ENCODE measurements around the gene FURIN.
"Not testable (repeated sequence)": the region's sequence is repeated elsewhere in the genome, so short reads cannot be mapped to it uniquely, and the experiment has no call there.

The FURIN gene

GRCh38 chr15:90834626-90835025 is 33.8 kb upstream of the FURIN start:
- H3K27me3 ChIP-seq (ENCODE audit: control insufficient read depth, insufficient read depth, low read length), result no peaks in the 10 kb centered on the region
- H3K4me3 ChIP-seq (ENCODE audit: low read length), result no peak overlapping the region
- no peak overlapping the region for H3K27ac ChIP-seq (ENCODE audit: low read depth, low read length)
- H3K9ac ChIP-seq (ENCODE audit: low read length), result no peak overlapping the region
- H3K4me1 ChIP-seq (ENCODE audit: control insufficient read depth, insufficient read depth, low read length), result no peaks in the 10 kb centered on the region
- H3K36me3 ChIP-seq (ENCODE audit: control insufficient read depth, insufficient read depth, low read length), result no peaks in the 10 kb centered on the region

DNA sequence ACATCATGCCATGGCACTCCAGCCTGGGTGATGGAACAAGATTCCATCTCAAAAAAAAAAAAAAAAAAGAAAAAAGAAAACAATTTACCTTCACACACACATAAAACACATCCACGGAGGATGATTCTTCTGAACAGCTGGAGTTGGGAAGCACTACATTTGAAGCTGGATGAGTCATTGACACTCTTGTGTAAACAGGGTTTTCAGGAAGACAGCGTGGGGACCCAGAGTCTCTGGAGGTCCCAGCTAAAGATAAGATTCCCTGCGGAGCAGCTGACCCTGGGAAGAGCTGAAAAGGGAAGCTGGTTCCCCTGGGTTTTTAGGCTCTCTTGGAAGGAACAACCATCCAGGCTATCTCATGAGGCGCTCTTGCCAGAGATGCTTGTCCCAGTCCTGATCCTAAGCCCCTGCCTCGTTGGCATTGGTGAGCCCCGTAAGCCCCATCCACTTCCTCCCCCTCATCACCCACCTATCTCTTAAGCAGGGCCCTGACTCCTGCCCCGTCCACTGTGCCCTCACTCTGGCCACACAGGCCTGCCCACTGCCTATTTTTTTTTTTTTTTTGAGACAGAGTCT is 32.0 kb upstream of the FURIN start:
- Histone ChIP-seq H3K36me3 (ENCODE audit: control insufficient read depth, insufficient read depth, low read length) (no peaks in the 10 kb centered on the region), H3K27me3 (ENCODE audit: control insufficient read depth, insufficient read depth, low read length) (no peaks in the 10 kb centered on the region), H3K4me3 (ENCODE audit: low read length) (no peak overlapping the region), H3K9ac (ENCODE audit: low read length) (no peak overlapping the region), H3K27ac (ENCODE audit: low read depth, low read length) (no peak overlapping the region), H3K4me1 (ENCODE audit: control insufficient read depth, insufficient read depth, low read length) (no peaks in the 10 kb centered on the region)

DNA sequence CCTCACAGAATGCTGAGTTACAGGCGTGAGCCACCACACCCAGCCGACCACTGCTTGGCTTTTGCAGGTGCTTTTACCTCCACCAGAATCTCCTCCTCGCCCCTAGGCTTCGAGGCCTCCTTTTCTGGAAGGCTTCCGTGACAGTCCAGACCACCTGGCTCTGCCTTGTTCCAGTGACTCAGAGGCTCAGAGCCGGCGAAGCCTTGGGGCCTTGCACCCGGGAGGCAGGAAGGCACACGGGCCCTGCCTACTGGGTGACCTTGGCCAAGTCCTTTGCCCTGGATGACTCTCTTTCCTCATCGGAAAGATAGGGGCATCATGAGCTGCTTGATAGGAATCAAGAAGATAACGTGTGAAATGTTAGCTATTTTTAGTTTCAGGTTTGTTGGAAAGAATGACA is 31.3 kb upstream of the FURIN start:
- Histone ChIP-seq H3K9ac (ENCODE audit: low read length) (no peak overlapping the region), H3K36me3 (ENCODE audit: control insufficient read depth, insufficient read depth, low read length) (no peaks in the 10 kb centered on the region), H3K4me3 (ENCODE audit: low read length) (no peak overlapping the region), H3K27me3 (ENCODE audit: control insufficient read depth, insufficient read depth, low read length) (no peaks in the 10 kb centered on the region), H3K27ac (ENCODE audit: low read depth, low read length) (no peak overlapping the region), H3K4me1 (ENCODE audit: control insufficient read depth, insufficient read depth, low read length) (no peaks in the 10 kb centered on the region)

DNA sequence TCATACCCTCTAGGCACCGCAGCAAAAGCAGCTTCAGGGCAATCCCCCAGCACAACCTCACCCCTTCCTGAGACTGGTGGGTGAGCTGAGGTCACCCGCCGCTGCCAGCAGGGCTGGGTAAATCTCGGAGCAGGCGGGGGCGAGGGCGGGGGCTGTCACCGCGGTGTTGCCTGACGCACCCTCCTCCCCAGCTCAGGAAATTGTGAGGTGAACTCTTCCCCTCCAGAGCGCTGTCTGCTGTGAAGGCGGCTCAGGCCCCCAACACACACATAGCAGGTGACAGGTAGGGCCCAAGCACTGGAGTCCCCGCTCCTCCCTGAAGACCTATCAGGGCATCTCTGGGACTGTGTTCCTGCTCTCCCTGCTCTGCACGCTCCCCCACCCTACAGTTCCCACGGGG is 30.2 kb upstream of the FURIN start:
- Histone ChIP-seq H3K9ac (ENCODE audit: low read length) (no peak overlapping the region), H3K27ac (ENCODE audit: low read depth, low read length) (no peak overlapping the region), H3K4me3 (ENCODE audit: low read length) (no peak overlapping the region), H3K27me3 (ENCODE audit: control insufficient read depth, insufficient read depth, low read length) (no peaks in the 10 kb centered on the region), H3K4me1 (ENCODE audit: control insufficient read depth, insufficient read depth, low read length) (no peaks in the 10 kb centered on the region), H3K36me3 (ENCODE audit: control insufficient read depth, insufficient read depth, low read length) (no peaks in the 10 kb centered on the region)

- no peak overlapping the region for H3K9ac ChIP-seq (ENCODE audit: low read length)
- no peak overlapping the region for H3K4me3 ChIP-seq (ENCODE audit: low read length)
- no peaks in the 10 kb centered on the region for H3K27me3 ChIP-seq (ENCODE audit: control insufficient read depth, insufficient read depth, low read length)
- no peak overlapping the region for H3K27ac ChIP-seq (ENCODE audit: low read depth, low read length)
- H3K4me1 ChIP-seq (ENCODE audit: control insufficient read depth, insufficient read depth, low read length), result no peaks in the 10 kb centered on the region
- no peaks in the 10 kb centered on the region for H3K36me3 ChIP-seq (ENCODE audit: control insufficient read depth, insufficient read depth, low read length)
Measured at GRCh38 chr15:90838544-90838943, 29.8 kb upstream of the FURIN start.

DNA sequence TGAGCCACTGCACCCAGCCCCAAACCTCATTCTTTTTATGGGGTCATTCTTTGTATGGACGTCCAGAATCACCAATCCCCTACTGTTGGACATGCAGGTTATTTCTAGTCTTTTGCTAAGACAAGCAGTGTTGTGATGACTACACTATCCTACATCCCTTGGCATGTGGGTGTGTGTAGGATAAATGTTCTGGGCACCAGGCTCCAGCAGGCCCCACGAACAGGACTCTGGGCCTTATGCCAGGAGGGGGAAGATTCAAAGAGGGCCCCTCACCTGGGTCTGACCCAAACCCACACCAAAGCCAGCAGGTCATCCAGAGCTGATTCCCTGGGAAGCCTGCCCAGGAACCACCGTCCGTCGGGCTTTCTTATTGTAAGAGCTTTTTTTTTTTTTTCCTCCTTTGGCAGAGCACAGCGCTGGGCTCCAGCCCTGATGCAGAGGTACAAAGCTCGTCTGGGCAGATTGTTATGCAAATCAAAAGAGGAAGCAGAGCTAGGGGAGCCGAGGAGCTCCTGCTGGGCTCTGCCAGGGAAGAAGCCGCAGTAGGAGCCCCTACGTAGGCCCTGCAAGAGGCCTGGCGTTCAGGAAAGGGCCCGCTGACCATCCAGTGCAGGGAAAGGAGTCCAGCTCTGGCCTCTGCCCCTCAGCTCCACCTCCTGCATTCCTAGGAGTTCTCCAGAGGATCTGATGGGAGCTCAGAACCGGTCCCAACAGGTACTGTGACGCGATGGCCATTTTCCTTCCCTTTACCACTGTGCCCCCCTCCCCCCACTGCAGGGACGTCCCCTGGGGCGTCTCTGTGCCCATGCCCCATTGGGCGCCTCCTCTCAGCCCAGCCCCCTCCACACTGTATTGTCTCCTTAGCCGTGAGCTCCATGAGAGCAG is 29.0 kb upstream of the FURIN start:
- no peak overlapping the region for H3K27ac ChIP-seq (ENCODE audit: low read depth, low read length)
- no peak overlapping the region for H3K9ac ChIP-seq (ENCODE audit: low read length)
- no peaks in the 10 kb centered on the region for H3K36me3 ChIP-seq (ENCODE audit: control insufficient read depth, insufficient read depth, low read length)
- no peaks in the 10 kb centered on the region for H3K27me3 ChIP-seq (ENCODE audit: control insufficient read depth, insufficient read depth, low read length)
- peak overlapping the region; percentile 43 for H3K4me3 ChIP-seq (ENCODE audit: low read length)
- H3K4me1 ChIP-seq (ENCODE audit: control insufficient read depth, insufficient read depth, low read length), result no peaks in the 10 kb centered on the region

- Histone ChIP-seq H3K36me3 (ENCODE audit: control insufficient read depth, insufficient read depth, low read length) (no peaks in the 10 kb centered on the region), H3K9ac (ENCODE audit: low read length) (no peak overlapping the region), H3K27me3 (ENCODE audit: control insufficient read depth, insufficient read depth, low read length) (no peaks in the 10 kb centered on the region), H3K27ac (ENCODE audit: low read depth, low read length) (no peak overlapping the region), H3K4me1 (ENCODE audit: control insufficient read depth, insufficient read depth, low read length) (no peaks in the 10 kb centered on the region), H3K4me3 (ENCODE audit: low read length) (peak overlapping the region; percentile 43)
Measured at GRCh38 chr15:90840157-90840855, 28.1 kb upstream of the FURIN start.

GRCh38 chr15:90840954-90841353 is 27.4 kb upstream of the FURIN start:
- Histone ChIP-seq H3K4me1 (ENCODE audit: control insufficient read depth, insufficient read depth, low read length) (no peaks in the 10 kb centered on the region), H3K36me3 (ENCODE audit: control insufficient read depth, insufficient read depth, low read length) (no peaks in the 10 kb centered on the region), H3K27me3 (ENCODE audit: control insufficient read depth, insufficient read depth, low read length) (no peaks in the 10 kb centered on the region), H3K9ac (ENCODE audit: low read length) (no peak overlapping the region), H3K27ac (ENCODE audit: low read depth, low read length) (no peak overlapping the region), H3K4me3 (ENCODE audit: low read length) (no peak overlapping the region)

DNA sequence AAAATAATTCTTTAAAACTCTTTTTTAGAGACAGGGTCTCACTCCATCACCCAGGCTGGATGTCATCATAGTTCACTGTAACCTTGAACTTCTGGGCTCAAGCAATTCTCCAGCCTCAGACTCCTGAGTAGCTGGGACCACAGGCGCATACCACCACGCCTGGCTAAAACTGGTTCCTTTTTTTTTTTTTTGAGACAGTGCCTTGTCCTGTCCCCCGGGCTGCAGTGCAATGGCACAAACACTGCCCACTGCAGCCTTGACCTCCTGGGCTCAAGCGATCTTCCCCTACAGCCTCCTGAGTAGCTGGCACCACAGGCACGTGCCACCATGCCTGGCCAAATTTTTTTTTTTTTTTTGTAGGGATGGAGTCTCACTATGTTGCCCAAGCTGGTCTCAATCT is 23.7 kb upstream of the FURIN start:
- Histone ChIP-seq H3K9ac (ENCODE audit: low read length) (no peak overlapping the region), H3K27me3 (ENCODE audit: control insufficient read depth, insufficient read depth, low read length) (no peaks in the 10 kb centered on the region), H3K36me3 (ENCODE audit: control insufficient read depth, insufficient read depth, low read length) (no peaks in the 10 kb centered on the region), H3K27ac (ENCODE audit: low read depth, low read length) (no peak overlapping the region), H3K4me3 (ENCODE audit: low read length) (no peak overlapping the region), H3K4me1 (ENCODE audit: control insufficient read depth, insufficient read depth, low read length) (no peaks in the 10 kb centered on the region)

- Histone ChIP-seq H3K27me3 (ENCODE audit: control insufficient read depth, insufficient read depth, low read length) (no peaks in the 10 kb centered on the region), H3K27ac (ENCODE audit: low read depth, low read length) (no peak overlapping the region), H3K4me1 (ENCODE audit: control insufficient read depth, insufficient read depth, low read length) (no peaks in the 10 kb centered on the region), H3K36me3 (ENCODE audit: control insufficient read depth, insufficient read depth, low read length) (no peaks in the 10 kb centered on the region), H3K9ac (ENCODE audit: low read length) (no peak overlapping the region), H3K4me3 (ENCODE audit: low read length) (no peak overlapping the region)
Measured at GRCh38 chr15:90845201-90845949, 23.0 kb upstream of the FURIN start.

- H3K36me3 ChIP-seq (ENCODE audit: control insufficient read depth, insufficient read depth, low read length); H3K9ac ChIP-seq (ENCODE audit: low read length); H3K4me3 ChIP-seq (ENCODE audit: low read length); H3K27me3 ChIP-seq (ENCODE audit: control insufficient read depth, insufficient read depth, low read length); H3K27ac ChIP-seq (ENCODE audit: low read depth, low read length); H3K4me1 ChIP-seq (ENCODE audit: control insufficient read depth, insufficient read depth, low read length): not testable (repeated sequence)
Measured at GRCh38 chr15:90849424-90849823, 19.0 kb upstream of the FURIN start.

GRCh38 chr15:90851114-90851513 is 17.3 kb upstream of the FURIN start:
- Histone ChIP-seq H3K27me3 (ENCODE audit: control insufficient read depth, insufficient read depth, low read length) (no peaks in the 10 kb centered on the region), H3K36me3 (ENCODE audit: control insufficient read depth, insufficient read depth, low read length) (no peaks in the 10 kb centered on the region), H3K27ac (ENCODE audit: low read depth, low read length) (no peak overlapping the region), H3K9ac (ENCODE audit: low read length) (no peak overlapping the region), H3K4me1 (ENCODE audit: control insufficient read depth, insufficient read depth, low read length) (no peaks in the 10 kb centered on the region), H3K4me3 (ENCODE audit: low read length) (no peak overlapping the region)

All from rectal smooth muscle tissue (tissue), 1 donor.